WI38 (cell line): Measurements from ENCODE around the gene KCNN3.

Experiments used
- H3K4me3 ChIP-seq: 2 replicates; pipeline ENCODE4 v1.5.1; 2011; ENCODE audit warnings: low read depth, mild to moderate bottlenecking, control low read depth, low read length
- CTCF ChIP-seq: IDR thresholded peaks from 2 replicates; pipeline ENCODE4 v1.5.1; 2012; ENCODE audit warnings: low read depth, mild to moderate bottlenecking, control low read depth, low read length

KCNN3 gene

GRCh38 chr1:154812877-154813276, 57.2 kb downstream of the KCNN3 start:
- TF ChIP-seq CTCF = no peak
- no peak overlapping the region for H3K4me3 ChIP-seq

GRCh38 chr1:154810571-154810970, 59.5 kb downstream of the KCNN3 start:
- no peak for TF ChIP-seq CTCF
- H3K4me3 ChIP-seq = no peak overlapping the region

DNA sequence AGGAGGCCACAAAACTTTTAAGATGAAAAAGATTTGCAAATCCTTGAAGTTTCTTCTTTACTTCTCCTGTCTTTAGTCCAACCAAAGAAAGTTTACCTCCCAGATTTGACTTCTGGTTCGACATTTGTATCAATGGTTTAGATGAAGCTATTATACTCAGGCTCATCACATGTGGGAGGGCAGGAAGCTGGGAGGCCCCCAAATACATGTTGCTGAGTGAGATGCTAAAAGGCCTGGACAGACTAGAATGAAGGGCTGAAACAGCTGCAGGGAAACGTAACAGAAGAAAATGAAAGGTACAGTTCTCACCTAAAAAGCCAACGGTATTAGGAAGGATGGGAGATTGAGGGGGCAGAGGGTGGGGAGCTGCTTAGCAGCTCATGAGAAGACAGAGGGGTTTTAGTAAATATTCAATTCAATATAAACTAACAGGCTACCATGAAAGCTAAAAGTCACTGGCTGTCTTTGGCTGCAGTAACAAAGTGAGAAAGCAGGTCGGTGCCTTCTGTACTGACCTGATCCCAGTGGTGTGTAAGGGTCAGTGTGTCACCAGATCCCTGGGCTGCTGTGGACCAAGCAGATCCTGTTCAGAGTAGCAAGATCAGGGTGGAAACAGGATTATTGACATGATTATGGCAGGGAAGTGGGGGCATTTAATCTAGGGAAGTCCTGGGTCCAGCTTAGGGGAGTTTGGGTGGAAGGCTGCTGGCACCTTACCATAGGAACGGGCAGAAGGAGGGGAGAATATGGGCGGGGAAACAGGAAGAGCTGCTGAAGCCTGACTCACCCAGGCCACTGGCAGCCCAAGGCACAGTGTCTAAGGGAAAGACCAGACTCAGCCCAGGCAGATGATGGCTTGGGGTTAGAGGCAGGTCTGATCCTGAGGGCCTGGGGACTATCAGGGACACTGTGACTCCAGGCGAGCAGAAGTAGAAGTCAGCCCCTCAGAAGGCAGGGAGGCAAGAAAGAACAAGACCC, 60.4 kb downstream of the KCNN3 start:
- TF ChIP-seq CTCF = no peak
- no peak overlapping the region for H3K4me3 ChIP-seq

DNA sequence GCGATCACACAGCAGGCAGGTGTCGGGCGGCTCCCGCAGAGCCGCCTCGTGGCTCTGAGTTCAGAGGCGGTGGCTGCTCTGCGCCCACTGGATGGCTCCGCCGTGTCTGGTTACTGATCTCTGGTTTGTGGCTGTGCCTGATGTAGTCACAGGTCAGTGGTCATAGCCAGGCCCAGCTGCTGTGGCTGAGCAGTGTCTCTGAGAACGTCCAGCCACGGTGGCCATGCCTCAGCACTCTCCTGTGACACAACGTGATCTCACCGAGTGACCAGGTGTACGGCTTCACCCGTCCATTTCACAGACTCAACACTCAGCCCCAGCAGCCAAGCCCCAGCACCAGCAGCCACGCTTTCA, 61.2 kb downstream of the KCNN3 start:
- TF ChIP-seq CTCF = no peak
- no peak overlapping the region for H3K4me3 ChIP-seq

- H3K4me3 ChIP-seq = no peak overlapping the region
Measured at GRCh38 chr1:154808261-154808908, 61.7 kb downstream of the KCNN3 start.

GRCh38 chr1:154807048-154807591, 63.0 kb downstream of the KCNN3 start:
- no peak for TF ChIP-seq CTCF
- H3K4me3 ChIP-seq = no peak overlapping the region

More at GRCh38 chr1:154808261-154808908, 61.7 kb downstream of the KCNN3 start:
- TF ChIP-seq CTCF = no peak

DNA sequence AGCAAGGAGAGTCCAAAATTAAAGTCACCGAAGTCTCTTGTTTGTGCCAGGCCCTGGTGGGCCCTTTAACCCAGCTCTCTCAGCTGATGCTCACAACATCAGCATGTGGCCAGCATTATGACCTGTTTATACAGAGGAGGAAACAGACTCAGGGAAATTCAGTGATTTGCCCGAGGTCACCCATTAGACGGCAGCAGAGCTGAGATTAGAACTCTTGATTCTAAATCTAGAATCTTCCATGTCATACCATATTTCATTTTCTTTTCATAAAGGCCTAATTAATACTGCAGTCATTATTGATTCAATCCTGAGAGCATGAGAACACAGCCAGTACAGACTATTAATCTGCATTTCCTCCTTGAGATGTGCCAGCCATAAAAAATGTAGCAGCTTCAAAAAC, 63.7 kb downstream of the KCNN3 start:
- no peak overlapping the region for H3K4me3 ChIP-seq
- no peak for TF ChIP-seq CTCF
